IMR-90 (cell line): ENCODE data around the gene SLC9A6.

Experiments used
- FOS ChIP-seq: fragments of 150-350 bp; IDR thresholded peaks from 2 replicates; pipeline ENCODE4 v1.6.1; 2016; ENCODE audit warnings: low read depth, low read length
- MAFK ChIP-seq: IDR thresholded peaks from 2 replicates; pipeline ENCODE4 v1.6.1; 2012; ENCODE audit warnings: low read depth, low read length, improper control_type of control experiment
- MAZ ChIP-seq: IDR thresholded peaks from 2 replicates; pipeline ENCODE4 v1.6.1; 2012; ENCODE audit warnings: low read depth, mild to moderate bottlenecking, low read length, improper control_type of control experiment, moderate library complexity, borderline replicate concordance
- MXI1 ChIP-seq: IDR thresholded peaks from 2 replicates; pipeline ENCODE4 v1.6.1; 2012; ENCODE audit warnings: low read depth, mild to moderate bottlenecking, low read length, moderate library complexity, borderline replicate concordance
- POLR2A ChIP-seq: IDR thresholded peaks from 2 replicates; pipeline ENCODE4 v1.6.1; 2012; ENCODE audit warnings: mild to moderate bottlenecking, low read depth, low read length
- RAD21 ChIP-seq: IDR thresholded peaks from 2 replicates; pipeline ENCODE4 v1.6.1; 2012; ENCODE audit warnings: low read length, improper control_type of control experiment
- RCOR1 ChIP-seq: IDR thresholded peaks from 2 replicates; pipeline ENCODE4 v1.6.1; 2012; ENCODE audit warnings: mild to moderate bottlenecking, low read length, improper control_type of control experiment; ENCODE audit not compliant: insufficient replicate concordance
- SMC3 ChIP-seq: fragments of 150-350 bp; IDR thresholded peaks from 2 replicates; pipeline ENCODE4 v1.6.1; 2016; ENCODE audit warnings: low read depth, mild to moderate bottlenecking, antibody characterized with exemption, low read length, moderate library complexity
- TF ChIP-seq, protein P1 (sequence below): conservative IDR thresholded peaks from 2 replicates; pipeline ENCODE4 v1.5.1; 2012; ENCODE audit warnings: mild to moderate bottlenecking, low read depth, low read length, improper control_type of control experiment
- TF ChIP-seq, protein P2 (sequence below): fragments of 150-350 bp; IDR thresholded peaks from 2 replicates; pipeline ENCODE4 v1.6.1; 2016; ENCODE audit warnings: low read depth, mild to moderate bottlenecking, low read length, moderate library complexity, borderline replicate concordance

DNA sequence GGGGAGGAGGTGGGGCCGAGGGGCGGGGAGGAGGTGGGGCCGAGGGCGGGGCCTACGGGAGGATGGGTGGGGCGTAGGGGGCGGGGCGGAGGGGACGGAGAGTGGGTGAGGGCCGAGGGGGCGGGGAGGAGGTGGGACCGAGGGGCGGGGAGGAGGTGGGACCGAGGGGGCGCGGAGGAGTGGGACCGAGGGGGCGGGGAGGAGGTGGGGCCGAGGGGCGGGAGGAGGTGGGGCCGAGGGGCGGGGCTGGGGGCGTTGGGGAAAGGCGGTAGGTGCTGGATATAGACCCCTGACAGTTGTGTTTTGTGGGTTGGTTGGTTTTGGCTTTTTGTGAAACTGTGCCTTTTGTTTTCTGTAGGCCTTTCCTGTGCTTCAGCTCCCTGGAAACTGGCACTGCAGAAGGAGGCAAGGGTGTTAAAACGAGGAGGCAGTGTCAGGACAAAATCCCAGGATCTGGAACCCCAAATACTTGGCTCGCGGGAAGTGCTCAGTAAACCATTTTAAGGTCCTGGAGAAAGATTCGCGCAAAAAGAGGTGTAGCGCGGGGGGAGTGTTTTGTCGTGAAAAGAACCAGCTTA lies 10.9 kb upstream of the SLC9A6 start:
- no peak for TF ChIP-seq SMC3
- TF ChIP-seq, protein P1, sequence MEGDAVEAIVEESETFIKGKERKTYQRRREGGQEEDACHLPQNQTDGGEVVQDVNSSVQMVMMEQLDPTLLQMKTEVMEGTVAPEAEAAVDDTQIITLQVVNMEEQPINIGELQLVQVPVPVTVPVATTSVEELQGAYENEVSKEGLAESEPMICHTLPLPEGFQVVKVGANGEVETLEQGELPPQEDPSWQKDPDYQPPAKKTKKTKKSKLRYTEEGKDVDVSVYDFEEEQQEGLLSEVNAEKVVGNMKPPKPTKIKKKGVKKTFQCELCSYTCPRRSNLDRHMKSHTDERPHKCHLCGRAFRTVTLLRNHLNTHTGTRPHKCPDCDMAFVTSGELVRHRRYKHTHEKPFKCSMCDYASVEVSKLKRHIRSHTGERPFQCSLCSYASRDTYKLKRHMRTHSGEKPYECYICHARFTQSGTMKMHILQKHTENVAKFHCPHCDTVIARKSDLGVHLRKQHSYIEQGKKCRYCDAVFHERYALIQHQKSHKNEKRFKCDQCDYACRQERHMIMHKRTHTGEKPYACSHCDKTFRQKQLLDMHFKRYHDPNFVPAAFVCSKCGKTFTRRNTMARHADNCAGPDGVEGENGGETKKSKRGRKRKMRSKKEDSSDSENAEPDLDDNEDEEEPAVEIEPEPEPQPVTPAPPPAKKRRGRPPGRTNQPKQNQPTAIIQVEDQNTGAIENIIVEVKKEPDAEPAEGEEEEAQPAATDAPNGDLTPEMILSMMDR: no peak
- no peak for TF ChIP-seq POLR2A
- TF ChIP-seq MAFK: no peak
- TF ChIP-seq MXI1: no peak
- no peak for TF ChIP-seq RCOR1
- no peak for TF ChIP-seq RAD21
- no peak for TF ChIP-seq FOS
- TF ChIP-seq, protein P2, sequence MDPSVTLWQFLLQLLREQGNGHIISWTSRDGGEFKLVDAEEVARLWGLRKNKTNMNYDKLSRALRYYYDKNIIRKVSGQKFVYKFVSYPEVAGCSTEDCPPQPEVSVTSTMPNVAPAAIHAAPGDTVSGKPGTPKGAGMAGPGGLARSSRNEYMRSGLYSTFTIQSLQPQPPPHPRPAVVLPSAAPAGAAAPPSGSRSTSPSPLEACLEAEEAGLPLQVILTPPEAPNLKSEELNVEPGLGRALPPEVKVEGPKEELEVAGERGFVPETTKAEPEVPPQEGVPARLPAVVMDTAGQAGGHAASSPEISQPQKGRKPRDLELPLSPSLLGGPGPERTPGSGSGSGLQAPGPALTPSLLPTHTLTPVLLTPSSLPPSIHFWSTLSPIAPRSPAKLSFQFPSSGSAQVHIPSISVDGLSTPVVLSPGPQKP: no peak
- no peak for TF ChIP-seq MAZ
